Measurements from ENCODE around the gene MYH9. TPM values are rescaled to one million over a fixed set of nuclear protein-coding genes. Genes with fewer than 3 reads are reported as not detected.

MYH9 gene
- total and polyA plus RNA-seq, 4 donors, result 32.3 to 150 (median 98.7) TPM

GRCh38 chr22:36286096-36286957, 101.4 kb downstream of the MYH9 start:
- WGBS, result 42% methylated on average over 28 of the region's 28 CpGs
- Histone ChIP-seq H3K36me3 (ENCODE audit: control insufficient read depth in 4 of 4, insufficient read depth in 3 of 4, low read depth in 1 of 4, low read length in 3 of 4) (peaks cover 33 to 66% (median 53%) of the 10 kb centered on the region in 4 donors), H3K9ac (ENCODE audit: low read depth in 1 of 2, low read length in 2 of 2) (no peak overlapping the region), H3K9me3 (ENCODE audit: control insufficient read depth in 4 of 4, low read length in 3 of 4) (no peaks in the 10 kb centered on the region), H3K4me1 (ENCODE audit: control insufficient read depth in 4 of 4, insufficient read depth in 4 of 4, low read length in 3 of 4) (peaks cover 7 to 24% (median 16%) of the 10 kb centered on the region in 4 donors), H3K27ac (ENCODE audit: low read depth in 1 of 2, low read length in 2 of 2) (peak overlapping the region; percentile 24 to 51), H3K4me3 (ENCODE audit: low read depth in 1 of 3, low read length in 3 of 3) (no peak overlapping the region), H3K27me3 (ENCODE audit: control insufficient read depth in 4 of 4, insufficient read depth in 4 of 4, low read length in 3 of 4) (no peaks in the 10 kb centered on the region)
- DNase-seq (ENCODE audit: low spot score), result peak; percentile 80
- no peak for TF ChIP-seq REST (IDR thresholded peaks at IDR 0.05)
- no peak for TF ChIP-seq ZBTB33 (IDR thresholded peaks at IDR 0.05)
- TF ChIP-seq FOXA2 (IDR thresholded peaks at IDR 0.05), result no peak
- TF ChIP-seq HNF4G (IDR thresholded peaks at IDR 0.05), result no peak
- no peak for TF ChIP-seq SP1 (IDR thresholded peaks at IDR 0.05)
- no peak for TF ChIP-seq TAF1 (conservative IDR thresholded peaks at IDR 0.05)
- TF ChIP-seq MAX (IDR thresholded peaks at IDR 0.05), result no peak
- TF ChIP-seq ATF3 (IDR thresholded peaks at IDR 0.05), result no peak
- no peak for TF ChIP-seq JUND (IDR thresholded peaks at IDR 0.05)
- peak; percentile 92 to 93 for TF ChIP-seq RAD21 (IDR thresholded peaks at IDR 0.05)
- TF ChIP-seq YY1 (IDR thresholded peaks at IDR 0.05), result no peak
- TF ChIP-seq EGR1 (IDR thresholded peaks at IDR 0.05; ENCODE audit: low read depth in 2 of 2), result no peak
- TF ChIP-seq RXRA (IDR thresholded peaks at IDR 0.05), result peak in 1 of 2 donors; percentile 37
- TF ChIP-seq HNF4A (conservative IDR thresholded peaks at IDR 0.05), result no peak
- no peak for TF ChIP-seq FOXA1 (IDR thresholded peaks at IDR 0.05)
- no peak for TF ChIP-seq NR2F2 (IDR thresholded peaks at IDR 0.05)
- TF ChIP-seq GABPA (IDR thresholded peaks at IDR 0.05 in 1 of 2, conservative IDR thresholded peaks at IDR 0.05 in 1 of 2), result no peak
- TF ChIP-seq CTCF (IDR thresholded peaks at IDR 0.05; ENCODE audit: low read depth, low read length, missing input control), result peak; percentile 95
